ENCODE measurements around the gene NFATC3.

NFATC3 gene

DNA sequence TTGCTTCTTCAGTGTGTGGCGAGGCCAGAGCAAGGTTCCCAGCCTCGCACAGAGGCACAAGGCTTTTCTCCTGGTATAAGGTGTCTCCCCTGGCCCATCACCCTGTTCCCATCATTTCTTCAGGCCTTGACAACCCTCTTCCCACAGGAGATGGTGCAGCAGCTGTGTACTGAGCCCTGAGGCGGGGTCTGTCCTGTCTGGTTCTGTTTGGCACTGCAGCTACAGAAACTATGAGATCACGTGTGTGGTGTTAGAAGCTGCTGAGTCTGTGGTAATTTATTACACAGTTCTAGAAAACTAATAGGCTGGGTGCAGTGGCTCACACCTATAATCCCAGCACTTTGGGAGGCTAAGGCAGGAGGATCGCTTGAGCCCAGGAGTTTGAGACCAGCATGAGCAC lies 167.2 kb downstream of the NFATC3 start:
- DNase-seq = no peak

DNA sequence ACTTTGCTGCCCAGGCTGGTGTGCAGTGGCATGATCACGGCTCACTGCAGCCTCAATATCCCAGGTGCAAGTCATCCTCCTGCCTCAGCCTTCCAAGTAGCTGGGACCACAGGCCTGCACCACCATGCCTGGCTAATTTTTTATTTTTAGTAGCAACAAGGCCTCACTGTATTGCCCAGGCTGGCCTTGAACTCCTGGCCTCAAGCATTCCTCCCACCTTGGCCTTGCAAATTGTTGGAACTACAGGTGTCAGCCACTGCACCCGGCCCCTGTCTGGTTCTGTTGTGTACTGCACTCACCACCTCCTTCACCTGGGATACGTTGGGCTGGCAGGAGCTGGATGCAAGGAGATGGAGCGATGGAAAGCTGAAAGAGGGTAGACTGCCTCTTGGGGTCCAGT lies 168.6 kb downstream of the NFATC3 start:
- no peak for DNase-seq

DNA sequence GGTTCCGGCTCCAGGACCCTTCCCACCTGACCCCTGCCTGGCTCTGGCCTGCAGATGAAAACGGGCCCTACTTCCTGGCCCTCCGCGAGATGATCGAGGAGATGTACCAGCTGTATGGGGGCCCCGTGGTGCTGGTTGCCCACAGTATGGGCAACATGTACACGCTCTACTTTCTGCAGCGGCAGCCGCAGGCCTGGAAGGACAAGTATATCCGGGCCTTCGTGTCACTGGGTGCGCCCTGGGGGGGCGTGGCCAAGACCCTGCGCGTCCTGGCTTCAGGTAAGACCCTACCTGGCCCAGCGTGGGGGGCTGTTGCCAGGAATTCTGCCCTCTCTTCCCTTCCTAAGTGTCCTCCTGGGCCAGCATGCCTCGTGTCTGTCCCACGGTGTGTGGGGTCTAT lies 170.5 kb downstream of the NFATC3 start:
- DNase-seq = no peak

DNA sequence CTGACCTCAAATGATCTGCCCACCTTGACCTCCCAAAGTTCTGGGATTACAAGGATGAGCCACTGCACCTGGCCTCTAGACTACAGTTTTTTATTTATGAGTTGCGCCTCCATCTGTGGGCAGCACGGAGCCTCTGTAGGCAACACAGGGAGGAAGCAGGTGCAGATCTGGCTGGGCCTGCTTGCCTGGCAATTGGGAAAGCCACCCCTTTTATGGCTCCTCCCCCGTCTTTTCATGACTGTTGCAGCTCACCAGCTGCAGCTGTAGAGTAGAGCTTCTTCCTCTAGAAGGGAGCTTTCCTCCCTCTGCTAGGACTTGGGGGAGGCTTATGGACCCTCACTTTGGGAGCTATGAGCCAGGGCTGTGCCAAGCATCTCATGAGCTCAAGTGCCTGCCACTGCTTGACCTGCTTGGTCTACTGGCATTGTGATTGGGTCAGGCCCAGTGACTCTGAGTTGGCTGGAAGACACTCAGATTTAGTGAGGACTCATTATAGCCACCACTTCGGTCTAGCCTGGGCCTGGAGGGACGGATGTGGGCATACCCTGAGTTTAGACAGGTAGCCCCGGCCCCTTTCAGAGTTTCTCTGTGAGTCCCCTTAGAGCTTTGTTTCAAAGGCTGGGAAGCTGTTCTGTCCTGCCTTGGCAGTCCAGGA lies 172.2 kb downstream of the NFATC3 start:
- peak; percentile 55 for DNase-seq

DNA sequence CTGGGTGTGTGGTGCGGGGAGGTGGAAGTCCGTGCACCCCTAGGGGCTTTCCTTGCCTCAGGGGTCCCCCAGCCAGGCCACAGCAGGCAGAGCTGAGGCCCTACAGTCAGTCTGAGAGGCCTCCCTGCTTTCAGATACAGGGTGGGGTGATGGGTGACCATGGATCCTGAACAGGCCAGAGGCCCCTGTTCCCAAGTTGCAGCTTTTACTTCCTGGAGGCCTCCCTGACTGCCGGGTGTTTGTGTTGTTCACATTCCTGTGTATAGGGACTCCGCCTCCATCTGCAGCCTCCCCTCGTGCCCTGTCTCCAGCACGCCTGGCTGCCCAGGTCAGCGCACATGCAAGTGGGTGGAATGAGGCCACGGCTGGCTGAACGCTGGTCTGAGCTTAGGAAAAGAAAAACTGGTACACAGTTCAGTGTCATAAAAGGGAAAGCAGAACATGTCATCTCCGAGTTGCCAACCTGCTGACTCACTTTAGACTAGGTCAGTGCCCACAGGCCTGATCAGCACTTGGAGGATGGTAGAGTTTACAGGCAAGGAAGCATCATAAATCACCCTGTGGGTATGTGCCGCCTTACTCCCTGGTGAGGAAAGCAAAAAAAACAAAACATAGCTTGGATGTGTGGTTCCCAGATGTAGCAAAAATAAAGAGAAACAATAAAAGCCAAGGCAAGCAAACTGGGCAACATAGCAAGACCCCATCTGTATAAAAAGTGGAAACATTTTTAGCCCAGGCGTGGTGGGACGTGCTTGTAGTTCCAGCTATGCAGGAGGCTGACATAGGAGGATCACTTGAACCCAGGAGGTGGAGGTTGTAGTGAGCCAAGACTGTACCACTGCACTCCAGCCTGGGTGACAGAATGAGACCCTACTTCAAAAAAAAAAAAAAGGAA lies 173.0 kb downstream of the NFATC3 start:
- DNase-seq = no peak

DNA sequence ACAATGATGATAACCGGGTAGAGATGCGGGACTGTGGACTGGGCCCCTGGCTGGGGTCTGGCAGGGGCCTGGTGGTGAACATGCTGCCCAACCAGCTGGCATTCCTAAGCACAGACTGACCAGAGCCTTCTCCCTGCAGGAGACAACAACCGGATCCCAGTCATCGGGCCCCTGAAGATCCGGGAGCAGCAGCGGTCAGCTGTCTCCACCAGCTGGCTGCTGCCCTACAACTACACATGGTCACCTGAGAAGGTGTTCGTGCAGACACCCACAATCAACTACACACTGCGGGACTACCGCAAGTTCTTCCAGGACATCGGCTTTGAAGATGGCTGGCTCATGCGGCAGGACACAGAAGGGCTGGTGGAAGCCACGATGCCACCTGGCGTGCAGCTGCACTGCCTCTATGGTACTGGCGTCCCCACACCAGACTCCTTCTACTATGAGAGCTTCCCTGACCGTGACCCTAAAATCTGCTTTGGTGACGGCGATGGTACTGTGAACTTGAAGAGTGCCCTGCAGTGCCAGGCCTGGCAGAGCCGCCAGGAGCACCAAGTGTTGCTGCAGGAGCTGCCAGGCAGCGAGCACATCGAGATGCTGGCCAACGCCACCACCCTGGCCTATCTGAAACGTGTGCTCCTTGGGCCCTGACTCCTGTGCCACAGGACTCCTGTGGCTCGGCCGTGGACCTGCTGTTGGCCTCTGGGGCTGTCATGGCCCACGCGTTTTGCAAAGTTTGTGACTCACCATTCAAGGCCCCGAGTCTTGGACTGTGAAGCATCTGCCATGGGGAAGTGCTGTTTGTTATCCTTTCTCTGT lies 174.0 kb downstream of the NFATC3 start:
- DNase-seq = no peak

DNA sequence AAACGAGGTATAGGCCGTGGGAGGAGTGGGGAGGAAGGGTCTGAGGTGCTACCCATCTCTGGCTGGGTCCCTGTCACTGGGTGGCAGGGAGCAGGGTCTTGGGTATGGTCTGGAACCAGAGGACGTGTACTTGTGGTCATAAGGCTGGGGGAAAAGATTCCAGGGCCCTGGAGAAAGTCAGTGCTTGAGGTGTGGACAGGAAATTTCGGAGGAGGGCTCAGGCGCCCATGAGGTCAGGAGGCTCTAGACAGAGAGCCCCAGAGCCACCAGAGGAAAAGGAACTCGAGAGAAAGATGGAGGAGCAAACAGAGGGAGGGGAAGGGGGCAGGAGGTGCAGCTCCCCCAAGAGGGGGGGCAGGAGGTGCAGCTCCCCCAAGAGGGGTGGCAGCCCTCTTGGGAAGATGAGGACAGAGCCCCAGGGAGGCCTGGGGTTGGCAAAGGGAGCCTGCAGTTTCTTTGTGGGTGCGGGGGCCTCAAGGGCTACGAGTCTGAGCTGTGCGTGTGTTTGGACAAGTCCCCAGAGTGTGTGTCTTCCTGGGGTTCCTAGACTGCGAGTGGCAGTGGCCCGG lies 178.5 kb downstream of the NFATC3 start:
- no peak for DNase-seq

DNA sequence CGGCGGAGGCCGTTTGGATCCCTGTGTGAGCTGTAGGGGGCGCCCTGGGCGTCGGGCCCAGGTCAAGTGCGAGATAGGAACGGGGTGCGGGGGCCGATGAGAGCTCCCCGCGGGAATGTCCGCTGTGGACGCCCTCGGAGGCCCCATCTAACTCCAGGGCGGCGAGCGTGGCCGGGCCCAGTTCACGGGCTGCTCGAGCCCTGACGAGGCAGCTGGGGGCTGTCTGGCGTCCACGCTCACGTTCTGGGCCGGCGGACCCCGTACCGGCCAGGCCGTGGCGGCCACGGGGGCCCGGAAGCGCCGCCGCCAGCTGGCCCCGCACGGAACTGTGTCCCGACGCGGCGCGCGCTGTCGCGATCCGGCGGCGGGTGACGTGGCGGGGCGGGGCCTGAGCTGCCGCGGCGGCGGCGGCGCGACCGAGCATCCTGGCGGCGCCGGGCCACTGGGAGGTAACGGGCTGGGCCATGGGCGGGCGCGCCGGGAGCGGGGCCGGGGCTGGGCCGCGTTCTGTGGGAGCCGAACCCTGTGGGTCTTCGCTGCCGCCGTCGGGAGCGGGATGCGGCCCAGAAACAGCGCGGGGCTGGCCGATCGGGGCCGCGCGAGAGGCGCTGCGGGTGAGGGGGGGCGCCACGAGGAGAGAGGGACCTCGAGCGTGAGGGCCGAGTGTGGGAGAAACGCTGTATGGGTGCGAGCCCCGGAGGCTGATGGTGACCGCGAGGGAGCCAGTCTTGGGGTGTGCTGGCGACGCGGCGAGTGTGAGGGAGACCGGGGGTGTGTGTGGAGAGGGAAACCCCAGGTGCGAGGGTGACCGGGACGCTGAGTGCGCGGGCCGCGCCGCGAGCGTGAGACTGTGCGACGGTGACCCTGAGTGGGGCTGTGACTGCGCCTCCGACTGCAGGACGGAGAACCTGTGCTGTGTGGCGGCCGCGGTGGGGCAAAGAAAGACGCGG lies 179.2 kb downstream of the NFATC3 start, which contains the start of gene SLC7A6:
Gene SLC7A6 (plus strand): TSS at position 399 of the 950 bp plus-strand sequence. CDS start 10,201 bp downstream, outside the sequence.
- DNase-seq = peak; percentile 88

DNA sequence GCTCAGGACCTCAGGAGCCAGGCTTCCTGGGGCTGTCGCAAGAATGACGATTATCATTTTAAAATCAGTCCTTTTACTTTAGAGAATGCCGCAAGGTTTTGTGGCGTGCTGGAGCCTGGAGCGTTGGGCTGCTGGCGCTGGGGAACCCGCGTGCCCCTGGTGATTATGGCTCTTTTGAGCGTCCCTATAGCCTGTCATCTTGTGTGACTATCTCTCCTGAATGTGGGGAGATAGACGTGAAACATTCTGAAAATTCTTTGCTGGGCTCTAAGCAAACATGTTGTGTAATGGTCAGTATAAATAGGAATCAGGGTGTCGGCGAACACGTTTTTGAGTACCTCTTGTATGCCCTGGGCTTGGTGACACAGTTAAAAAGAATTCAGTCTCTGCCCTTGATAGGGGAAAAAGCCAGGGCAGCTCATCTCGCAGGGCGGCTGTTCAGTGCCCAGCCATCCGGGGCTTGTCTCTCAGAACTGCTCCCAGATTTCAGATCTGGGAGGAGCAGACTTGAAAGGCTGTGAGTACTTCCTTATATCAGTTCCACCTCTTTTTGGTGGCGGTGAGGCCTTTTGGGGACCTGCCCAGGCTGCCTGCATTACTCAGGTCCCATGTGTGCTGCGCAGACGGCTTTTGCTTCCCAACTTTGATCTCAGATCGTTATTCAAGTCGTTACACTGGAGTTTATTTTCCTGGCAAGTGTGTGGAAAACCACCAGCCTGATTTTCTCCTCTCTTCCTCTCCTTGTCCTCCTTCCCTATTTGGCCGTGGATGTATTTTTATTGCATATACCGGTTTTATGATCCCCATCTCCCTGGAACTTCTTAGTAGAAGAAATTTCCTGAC lies 180.1 kb downstream of the NFATC3 start:
- peak; percentile 71 for DNase-seq

DNA sequence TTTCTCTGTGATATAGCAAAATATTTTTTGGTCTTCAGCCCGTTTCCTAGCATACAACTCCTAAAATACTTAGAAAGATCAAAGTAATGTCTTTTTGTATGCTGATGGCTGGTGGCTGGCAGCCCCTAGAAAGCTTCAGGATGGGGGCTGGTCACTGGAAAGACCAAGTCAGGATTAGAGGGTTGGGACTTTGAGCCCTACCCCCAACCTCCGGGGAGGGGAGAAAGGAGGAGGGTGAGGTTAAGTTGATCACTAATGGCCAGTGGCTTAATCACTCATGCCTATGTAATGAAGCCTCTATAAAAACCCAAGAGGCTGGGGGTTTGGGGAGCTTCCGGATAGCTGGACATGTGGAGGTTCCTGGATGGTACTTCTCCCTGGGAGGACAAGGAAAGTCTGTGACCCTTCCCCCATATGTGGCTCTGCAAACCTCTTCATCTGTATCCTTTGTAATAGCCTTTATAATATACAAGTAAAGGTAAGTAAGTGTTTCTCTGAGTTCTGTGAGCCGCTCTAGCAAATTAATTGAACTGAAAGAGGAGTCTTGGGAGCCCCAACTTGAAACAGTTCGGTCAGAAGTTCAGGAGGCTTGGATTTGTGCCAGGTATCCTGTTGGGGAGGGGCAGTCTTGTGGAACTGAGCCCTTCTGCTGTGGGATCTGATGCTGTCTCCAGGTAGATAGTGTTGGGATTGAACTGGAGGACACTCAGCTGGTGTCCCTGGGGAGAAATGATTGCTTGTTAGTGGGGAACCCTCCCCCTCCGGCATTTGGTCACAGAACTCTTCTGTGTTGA lies 182.6 kb downstream of the NFATC3 start:
- no peak for DNase-seq

DNA sequence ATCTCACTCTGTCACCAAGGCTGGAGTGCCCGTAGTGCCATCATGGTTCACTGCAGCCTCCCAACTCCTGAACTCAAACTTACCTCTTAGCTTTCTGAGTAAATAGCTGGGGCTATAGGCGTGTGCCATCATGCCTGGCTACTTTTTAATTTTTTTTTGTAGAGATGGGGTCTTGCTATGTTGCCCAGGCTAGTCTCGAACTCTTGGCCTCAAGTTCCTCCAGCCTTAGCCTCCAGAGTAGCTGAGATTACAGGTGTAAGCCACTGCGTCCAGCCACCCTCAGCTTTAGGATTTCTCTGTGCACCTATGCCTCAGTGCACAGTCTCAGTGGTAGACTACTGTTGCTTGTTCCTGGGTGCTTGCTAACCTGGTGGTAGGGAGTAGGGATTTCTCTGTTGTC lies 184.6 kb downstream of the NFATC3 start:
- no peak for DNase-seq

DNA sequence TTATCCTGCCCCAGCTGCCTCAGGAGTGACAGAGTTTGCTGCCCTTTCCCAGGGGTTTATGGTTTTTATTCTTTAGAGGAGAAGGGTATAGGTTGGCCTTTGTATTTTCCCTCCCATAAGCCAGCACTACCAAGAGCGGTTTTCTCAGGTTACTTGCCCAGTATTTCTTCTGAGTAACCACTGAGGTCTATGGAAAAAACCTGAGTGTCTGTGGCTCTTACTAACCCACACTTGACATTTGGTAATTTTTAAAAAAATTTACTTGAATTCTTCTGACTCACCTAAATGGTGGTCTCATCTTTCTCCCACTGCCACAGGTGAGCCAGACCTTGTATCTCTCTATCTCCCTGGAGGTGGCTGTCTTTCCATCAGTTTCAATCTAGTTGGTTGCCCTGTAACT lies 185.2 kb downstream of the NFATC3 start:
- DNase-seq = no peak

DNA sequence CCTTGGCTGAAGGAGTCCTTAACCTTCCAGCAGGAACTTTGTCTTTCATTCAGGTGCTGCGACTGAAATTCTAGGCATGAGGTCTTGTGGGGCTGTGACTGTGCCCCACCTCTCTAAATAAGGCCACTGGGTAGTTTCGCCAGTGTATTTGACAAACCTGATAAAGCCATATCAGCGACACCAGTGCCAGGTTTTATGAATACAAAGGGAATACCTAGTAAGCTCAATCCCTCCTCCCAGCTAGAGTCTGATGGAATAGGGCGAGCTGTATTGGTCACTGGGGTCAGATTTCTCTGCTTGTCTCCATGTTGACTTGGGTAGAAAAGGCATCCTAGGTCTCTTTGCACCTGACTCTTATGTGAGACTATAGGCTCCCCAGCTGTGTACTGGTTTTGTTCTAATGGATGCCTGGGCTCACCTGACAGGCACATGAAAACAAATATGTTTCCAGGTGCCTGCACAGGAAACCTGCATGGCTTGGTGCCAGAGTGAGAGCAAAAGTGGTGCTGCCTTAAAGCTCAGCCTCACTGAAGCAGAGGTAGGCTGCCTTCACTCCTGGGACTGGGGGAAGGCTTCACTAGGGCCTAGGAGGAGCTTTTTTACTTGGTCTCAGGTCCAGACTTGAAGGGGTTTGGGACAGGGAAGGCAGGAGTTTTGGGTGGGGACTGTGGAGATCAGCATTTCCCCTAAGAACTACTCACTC lies 187.5 kb downstream of the NFATC3 start:
- peak; percentile 85 for DNase-seq

DNA sequence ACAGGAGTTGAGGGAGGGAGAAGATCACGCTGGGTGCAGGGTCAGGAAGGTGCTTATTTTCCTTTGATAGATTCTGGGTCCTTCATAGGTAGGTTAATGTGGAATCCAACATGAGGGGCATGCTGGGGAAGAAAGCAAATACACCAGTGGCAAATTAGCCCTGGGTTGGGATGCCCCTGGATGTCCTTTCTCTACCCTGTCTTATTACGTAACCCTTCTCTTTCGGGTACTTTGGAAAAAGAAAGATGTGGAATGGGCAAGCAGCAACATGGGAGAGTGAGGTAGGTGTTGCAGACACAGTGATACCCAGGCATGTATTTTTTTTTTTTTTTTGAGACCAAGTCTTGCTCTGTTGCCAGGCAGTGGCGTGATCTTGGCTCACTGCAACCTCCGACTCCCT lies 188.3 kb downstream of the NFATC3 start:
- no peak for DNase-seq

DNA sequence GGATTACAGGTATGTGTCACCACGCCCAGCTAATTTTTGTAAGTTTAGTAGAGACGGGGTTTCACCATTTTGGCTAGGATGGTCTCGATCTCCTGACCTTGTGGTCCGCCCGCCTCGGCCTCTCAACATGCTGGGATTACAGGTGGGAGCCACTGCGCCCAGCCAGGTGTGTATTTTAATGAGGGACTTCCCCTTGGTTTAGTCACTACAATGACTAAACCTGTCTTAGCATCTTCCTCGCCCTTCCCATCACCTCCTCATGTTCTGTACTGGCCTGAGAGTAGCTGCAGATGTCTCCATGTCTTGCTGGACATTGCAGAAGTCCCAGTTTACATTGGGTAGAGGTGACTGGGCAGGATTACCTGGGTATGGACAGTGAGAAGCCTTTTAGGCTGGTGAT lies 188.7 kb downstream of the NFATC3 start:
- peak; percentile 42 for DNase-seq

DNA sequence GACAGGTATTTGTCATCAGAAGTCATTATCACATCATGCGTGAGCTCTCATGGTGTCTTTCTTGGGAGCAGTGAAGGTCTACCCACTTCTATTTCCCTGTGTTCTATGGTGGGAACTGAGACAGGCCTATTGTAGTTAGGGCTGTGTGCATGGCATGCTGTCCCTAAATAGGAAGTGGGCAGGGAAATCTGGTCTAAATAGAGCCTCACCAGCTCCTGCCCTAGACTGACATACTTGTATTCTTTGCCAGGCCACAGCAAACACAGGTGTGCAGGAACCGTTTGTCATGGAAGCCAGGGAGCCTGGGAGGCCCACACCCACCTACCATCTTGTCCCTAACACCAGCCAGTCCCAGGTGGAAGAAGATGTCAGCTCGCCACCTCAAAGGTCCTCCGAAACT lies 189.3 kb downstream of the NFATC3 start:
- DNase-seq = no peak

DNA sequence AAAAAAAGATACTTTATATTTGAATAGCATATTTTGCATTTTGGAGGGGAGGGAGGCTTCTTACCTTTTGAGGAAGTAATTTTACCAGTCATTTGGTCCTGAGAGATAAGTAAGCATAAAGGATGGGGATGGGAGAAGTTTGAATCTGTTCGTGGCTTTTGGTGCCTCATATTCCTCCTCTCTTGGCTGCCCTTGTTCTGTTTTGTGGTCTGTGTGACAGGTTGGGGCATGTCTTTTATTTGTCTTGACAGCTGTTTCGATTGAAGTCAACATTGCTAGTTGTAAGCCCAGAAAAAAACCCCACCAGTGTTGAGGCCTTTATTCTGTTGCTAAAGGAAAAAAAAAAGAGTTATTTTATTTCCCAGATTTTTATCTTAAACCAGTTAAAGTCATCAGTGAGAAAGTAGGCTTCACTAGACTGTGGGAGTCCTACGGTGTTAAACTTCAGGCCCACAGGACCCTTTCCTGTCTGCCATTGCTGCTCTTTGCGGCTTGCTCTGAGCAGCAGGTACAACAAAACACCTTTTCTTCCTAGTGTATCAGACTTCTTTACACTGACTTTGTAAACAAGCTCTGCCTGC lies 190.5 kb downstream of the NFATC3 start:
- DNase-seq = peak; percentile 72

DNA sequence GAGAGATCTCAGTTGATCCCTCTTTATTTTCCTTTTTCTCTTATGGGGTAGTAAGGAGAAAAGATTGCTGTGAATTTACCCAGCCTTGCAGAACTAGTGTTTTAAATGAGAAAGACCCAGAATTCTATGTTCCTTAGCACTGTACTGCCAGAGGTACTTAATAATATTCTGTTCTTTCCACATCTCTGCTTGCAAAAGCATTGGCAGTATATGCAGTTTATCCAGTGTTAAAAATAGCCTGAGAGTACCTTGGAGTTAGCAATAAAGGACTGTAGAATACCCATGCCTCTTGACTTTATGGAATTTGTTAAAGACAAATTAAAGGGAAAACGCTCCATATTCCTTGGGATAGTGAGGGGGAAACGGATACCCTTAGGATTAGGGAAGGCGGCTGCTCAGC lies 191.1 kb downstream of the NFATC3 start:
- DNase-seq = no peak
